Left ventricle myocardium inferior (tissue), 1 donor: Measurements from ENCODE around the gene IBTK. TPM values are rescaled to one million over a fixed set of nuclear protein-coding genes. Genes with fewer than 3 reads are reported as not detected.

Source experiments
- DNase-seq: peaks from one replicate; pipeline ENCODE4 v3.0.0-alpha.2; 2020
- H3K27ac ChIP-seq: fragments of 200-600 bp; replicated peaks from 2 replicates; pipeline ENCODE4 v1.8.0; 2021
- H3K27me3 ChIP-seq: fragments of 200-600 bp; 2 replicates; pipeline ENCODE4 v1.8.0; 2021; ENCODE audit warnings: low read depth
- H3K36me3 ChIP-seq: fragments of 200-600 bp; 2 replicates; pipeline ENCODE4 v1.8.0; 2021
- H3K4me1 ChIP-seq: fragments of 200-600 bp; 2 replicates; pipeline ENCODE4 v1.8.0; 2021
- H3K4me3 ChIP-seq: fragments of 200-600 bp; 2 replicates; pipeline ENCODE4 v1.8.0; 2021; ENCODE audit warnings: mild to moderate bottlenecking, moderate library complexity
- H3K9me3 ChIP-seq: fragments of 200-600 bp; replicated peaks from 2 replicates; pipeline ENCODE4 v1.8.0; 2021
- intact Hi-C: fragments of 100-400 bp; cut with micrococcal nuclease; formaldehyde crosslinking; loops from one replicate; pipeline ENCODE4 v1.11.0; 2022
- total RNA-seq: library from RNA; stranded (reverse); fragmentation: NEBNext Ultra II Directional; extraction: Animal tissue kit (Norgen Biotek cat#: 25700); gene quantifications from one replicate; pipeline ENCODE4 v1.2.1, GENCODE V29; 2021
- TF ChIP-seq, protein P1 (sequence below): fragments of 200-600 bp; IDR thresholded peaks from 2 replicates; pipeline ENCODE4 v1.8.0; 2021; ENCODE audit warnings: antibody characterized with exemption, mild to moderate bottlenecking, borderline replicate concordance
- donor health status: DM: no; HTN: yes; CAD: no; lungs with severe emphysema.

The IBTK gene
- total RNA-seq, 1 donor from 2014 or later, result 28.5 TPM

DNA sequence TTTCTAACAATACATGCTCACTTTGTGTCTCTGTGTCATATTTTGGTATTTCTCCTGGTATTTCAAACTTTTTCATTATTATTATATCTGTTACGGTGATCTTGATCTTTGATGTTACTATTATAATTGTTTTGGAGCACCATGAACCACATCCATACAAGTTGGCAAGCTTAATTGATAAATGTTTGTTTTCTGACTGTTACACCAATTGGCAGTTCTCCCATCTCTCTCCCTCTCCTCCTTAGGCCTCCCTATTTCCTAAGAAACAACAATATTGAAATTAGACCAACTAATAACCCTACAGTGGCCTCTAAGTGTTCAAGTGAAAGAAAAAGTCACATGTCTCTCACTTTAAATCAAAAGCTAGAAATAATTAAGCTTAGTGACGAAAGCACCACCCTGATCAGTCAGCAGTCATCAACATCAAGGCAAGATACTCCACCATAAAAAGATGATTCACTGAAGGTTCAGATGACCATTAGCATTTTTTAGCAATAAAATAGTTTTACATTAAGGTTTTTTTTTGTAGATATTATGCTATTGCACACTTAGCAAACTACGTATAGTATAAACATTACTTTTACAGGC is 61.5 kb downstream of the IBTK start:
- intact Hi-C loops, result no loop called here
- TF ChIP-seq, protein P1, sequence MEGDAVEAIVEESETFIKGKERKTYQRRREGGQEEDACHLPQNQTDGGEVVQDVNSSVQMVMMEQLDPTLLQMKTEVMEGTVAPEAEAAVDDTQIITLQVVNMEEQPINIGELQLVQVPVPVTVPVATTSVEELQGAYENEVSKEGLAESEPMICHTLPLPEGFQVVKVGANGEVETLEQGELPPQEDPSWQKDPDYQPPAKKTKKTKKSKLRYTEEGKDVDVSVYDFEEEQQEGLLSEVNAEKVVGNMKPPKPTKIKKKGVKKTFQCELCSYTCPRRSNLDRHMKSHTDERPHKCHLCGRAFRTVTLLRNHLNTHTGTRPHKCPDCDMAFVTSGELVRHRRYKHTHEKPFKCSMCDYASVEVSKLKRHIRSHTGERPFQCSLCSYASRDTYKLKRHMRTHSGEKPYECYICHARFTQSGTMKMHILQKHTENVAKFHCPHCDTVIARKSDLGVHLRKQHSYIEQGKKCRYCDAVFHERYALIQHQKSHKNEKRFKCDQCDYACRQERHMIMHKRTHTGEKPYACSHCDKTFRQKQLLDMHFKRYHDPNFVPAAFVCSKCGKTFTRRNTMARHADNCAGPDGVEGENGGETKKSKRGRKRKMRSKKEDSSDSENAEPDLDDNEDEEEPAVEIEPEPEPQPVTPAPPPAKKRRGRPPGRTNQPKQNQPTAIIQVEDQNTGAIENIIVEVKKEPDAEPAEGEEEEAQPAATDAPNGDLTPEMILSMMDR, result no peak
- DNase-seq, result no peak
- Histone ChIP-seq H3K27ac (no peak overlapping the region), H3K27me3 (no peaks in the 10 kb centered on the region), H3K4me1 (peaks cover 13% of the 10 kb centered on the region), H3K4me3 (no peak overlapping the region), H3K36me3 (peaks cover 70% of the 10 kb centered on the region), H3K9me3 (no peaks in the 10 kb centered on the region)

DNA sequence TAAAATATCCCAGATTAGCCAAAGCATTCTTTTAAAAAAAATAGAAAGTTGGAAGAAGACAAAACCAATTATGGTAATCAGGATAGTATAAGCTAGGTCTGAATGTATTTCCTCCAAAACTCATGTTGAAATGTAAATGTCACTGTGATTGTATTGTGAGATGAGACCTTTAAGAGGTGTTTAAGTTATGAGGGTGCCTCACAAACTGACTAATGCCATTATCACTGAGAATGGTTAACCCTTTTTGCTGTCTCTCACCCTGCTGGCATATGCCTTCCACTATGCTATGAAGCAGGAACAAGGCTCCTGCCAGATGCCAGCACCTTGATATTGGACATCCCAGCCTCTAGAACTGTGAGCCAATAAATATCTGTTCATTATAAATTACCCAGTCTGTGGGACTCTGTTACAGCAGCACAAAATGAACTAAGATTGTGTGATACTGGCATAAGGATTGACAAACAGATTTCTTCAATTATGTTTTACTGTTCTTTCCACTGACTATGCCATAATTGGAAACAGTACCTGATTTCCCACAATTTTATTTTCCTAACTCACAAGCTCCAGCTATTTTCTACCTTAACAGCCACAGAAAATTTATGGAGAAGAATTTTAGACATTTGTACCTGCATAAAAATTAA is 63.8 kb downstream of the IBTK start:
- intact Hi-C loops, result no loop called here

DNA sequence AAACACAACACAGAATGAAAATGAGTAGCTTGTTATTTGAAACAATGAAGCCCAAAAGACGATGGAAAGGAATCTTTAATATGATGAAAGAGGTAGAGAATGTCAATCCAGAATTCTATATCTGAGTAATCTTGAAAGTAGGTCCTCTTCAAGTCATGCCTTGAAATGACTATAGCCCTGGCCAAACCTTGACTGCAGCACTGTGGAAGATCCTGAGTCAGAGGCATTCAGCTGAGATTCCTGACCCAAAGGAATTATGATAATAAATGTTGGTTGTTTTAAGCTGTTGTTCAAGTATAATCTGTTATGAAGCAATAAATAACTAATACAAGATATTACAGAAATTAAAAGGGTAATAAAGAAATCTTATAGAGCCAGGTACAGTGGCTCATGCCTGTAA is 64.8 kb downstream of the IBTK start:
- no peak overlapping the region for H3K27ac ChIP-seq
- intact Hi-C loops, result no loop called here
- peaks cover 62% of the 10 kb centered on the region for H3K36me3 ChIP-seq
- DNase-seq, result no peak
- H3K4me3 ChIP-seq, result no peak overlapping the region
- H3K9me3 ChIP-seq, result no peaks in the 10 kb centered on the region
- no peaks in the 10 kb centered on the region for H3K27me3 ChIP-seq
- H3K4me1 ChIP-seq, result peaks cover 13% of the 10 kb centered on the region
- TF ChIP-seq, protein P1, result no peak

More for the DNA sequence above, 63.8 kb downstream of the IBTK start:
- no peak for DNase-seq
- Histone ChIP-seq H3K27ac (no peak overlapping the region), H3K4me3 (no peak overlapping the region), H3K36me3 (peaks cover 68% of the 10 kb centered on the region), H3K9me3 (no peaks in the 10 kb centered on the region), H3K4me1 (peaks cover 13% of the 10 kb centered on the region), H3K27me3 (no peaks in the 10 kb centered on the region)
- TF ChIP-seq, protein P1, result no peak

DNA sequence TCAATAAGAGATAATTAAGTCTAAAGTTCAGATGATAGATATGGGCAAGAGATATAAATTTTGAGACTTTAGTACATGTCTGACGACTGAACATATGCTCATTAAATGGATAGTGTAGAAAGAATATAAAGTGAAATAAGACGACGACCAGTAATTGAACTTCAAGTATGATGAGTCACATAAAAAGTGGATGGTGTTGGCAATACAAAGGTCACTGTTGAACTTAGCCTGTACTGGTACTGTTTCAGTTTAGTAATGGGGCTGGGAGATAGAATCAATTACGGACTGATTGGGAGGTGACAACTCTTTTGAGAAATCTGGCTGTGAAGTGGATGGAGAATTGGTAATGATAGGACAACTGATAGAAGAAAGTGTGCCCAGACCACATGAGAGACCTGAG is 68.1 kb downstream of the IBTK start:
- peaks cover 52% of the 10 kb centered on the region for H3K36me3 ChIP-seq
- DNase-seq, result no peak
- H3K27me3 ChIP-seq, result no peaks in the 10 kb centered on the region
- no peaks in the 10 kb centered on the region for H3K9me3 ChIP-seq
- no peak overlapping the region for H3K4me3 ChIP-seq
- H3K4me1 ChIP-seq, result peaks cover 20% of the 10 kb centered on the region
- TF ChIP-seq, protein P1, result no peak
- intact Hi-C loops, result no loop called here
- H3K27ac ChIP-seq, result no peak overlapping the region

DNA sequence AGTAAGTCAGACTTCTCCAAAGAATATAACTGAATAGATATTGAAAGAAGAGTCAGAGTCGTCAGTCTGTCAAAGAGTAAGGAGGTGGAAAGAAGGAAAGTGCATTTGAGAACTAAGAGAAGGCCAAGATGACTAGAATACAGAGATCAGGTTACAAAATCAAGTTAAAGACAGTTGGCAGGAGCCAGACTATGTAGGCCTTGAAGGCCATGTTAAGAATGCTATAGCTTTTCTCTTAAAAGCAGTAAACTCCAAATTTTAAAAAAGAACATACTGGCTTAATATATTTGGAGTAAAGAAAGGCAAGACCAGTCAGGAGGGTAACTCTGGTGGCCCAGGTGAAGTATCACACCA is 68.8 kb downstream of the IBTK start:
- peaks cover 21% of the 10 kb centered on the region for H3K4me1 ChIP-seq
- TF ChIP-seq, protein P1, result no peak
- H3K27me3 ChIP-seq, result no peaks in the 10 kb centered on the region
- H3K36me3 ChIP-seq, result peaks cover 52% of the 10 kb centered on the region
- no peak for DNase-seq
- no peak overlapping the region for H3K4me3 ChIP-seq
- H3K9me3 ChIP-seq, result no peaks in the 10 kb centered on the region
- peak overlapping the region; percentile 34 for H3K27ac ChIP-seq
- intact Hi-C loops, result no loop called here
